AG04449 (cell line): ENCODE data around the gene TCAP.

Source experiments
- CTCF ChIA-PET: fragments of 350-600 bp; formaldehyde crosslinking; extraction: SDS; loops from one replicate; lab custom pipeline; 2021; ENCODE audit warnings: antibody characterized with exemption; lab: Yijun Ruan, JAX
- POLR2A ChIA-PET: fragments of 400-600, 350-600 bp; formaldehyde crosslinking; extraction: SDS; loops from one replicate; lab custom pipeline; 2020; ENCODE audit warnings: antibody characterized with exemption, inconsistent platforms; lab: Yijun Ruan, JAX
- DNase-seq: peaks from one replicate; pipeline ENCODE4 v3.0.0-alpha.2; 2010; ENCODE audit warnings: low read depth, low spot score
- H3K4me3 ChIP-seq: 2 replicates; pipeline ENCODE4 v1.5.1; 2011; ENCODE audit warnings: low read depth, mild to moderate bottlenecking, control low read depth, low read length
- TF ChIP-seq, protein P1 (sequence below): IDR thresholded peaks from one replicate; pipeline ENCODE4 v1.5.1; 2011; ENCODE audit warnings: mild to moderate bottlenecking, moderate library complexity, low read length, control low read depth, inconsistent platforms; ENCODE audit not compliant: insufficient read depth; ENCODE audit errors: missing control alignments

Gene TCAP

DNA sequence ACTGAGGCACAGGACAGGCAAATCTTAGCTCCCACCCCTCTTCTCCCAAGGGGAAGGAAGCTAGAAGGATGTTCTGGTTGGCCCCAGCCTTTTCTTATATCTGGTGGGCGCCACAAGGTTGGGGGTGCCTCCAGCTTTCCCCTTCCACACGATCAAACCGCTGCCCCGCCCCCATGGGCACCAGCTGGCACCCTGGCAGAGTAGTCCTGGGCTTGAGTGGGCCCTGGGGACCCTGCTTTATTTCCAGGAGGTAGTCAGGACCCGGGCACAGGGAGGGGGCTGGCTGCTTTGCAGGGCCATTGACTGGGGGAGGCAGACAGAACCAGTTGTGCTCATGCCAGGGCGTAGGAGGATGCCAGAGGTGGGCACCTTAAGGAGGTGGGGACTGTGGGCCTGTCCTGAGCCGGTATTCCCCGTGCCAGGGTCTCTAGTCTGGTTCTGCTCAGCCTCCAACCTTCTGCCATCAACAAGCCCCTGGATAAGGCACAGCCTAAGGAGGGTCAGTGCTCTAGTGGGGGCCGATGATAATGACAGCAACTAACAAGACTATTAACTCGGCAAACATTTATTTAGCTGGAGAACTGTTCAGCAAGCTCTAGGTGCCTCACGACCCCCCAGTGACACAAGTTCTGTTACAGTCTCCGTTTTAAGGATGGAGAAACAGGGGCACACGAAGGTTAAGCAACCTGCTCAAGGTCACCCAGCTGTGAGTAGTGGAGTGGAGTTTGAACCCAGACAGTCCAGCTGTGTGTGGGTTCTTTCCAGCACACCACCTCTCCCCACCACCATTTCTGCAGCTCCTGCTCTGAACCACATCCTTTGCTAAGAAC lies 46.0 kb upstream of the TCAP start:
- ChIA-PET CTCF (interaction anchor here (0.9 to 23.4 kb wide), 14 partner anchors 7 to 138 kb away, joined by 3 to 822 read pairs (median 46); partner anchors contain the start of genes ERBB2, MIEN1, NEUROD2 and PNMT), POLR2A (no interaction called here)
- peak overlapping the region; percentile 57 for H3K4me3 ChIP-seq
- no peak for DNase-seq
- TF ChIP-seq, protein P1, sequence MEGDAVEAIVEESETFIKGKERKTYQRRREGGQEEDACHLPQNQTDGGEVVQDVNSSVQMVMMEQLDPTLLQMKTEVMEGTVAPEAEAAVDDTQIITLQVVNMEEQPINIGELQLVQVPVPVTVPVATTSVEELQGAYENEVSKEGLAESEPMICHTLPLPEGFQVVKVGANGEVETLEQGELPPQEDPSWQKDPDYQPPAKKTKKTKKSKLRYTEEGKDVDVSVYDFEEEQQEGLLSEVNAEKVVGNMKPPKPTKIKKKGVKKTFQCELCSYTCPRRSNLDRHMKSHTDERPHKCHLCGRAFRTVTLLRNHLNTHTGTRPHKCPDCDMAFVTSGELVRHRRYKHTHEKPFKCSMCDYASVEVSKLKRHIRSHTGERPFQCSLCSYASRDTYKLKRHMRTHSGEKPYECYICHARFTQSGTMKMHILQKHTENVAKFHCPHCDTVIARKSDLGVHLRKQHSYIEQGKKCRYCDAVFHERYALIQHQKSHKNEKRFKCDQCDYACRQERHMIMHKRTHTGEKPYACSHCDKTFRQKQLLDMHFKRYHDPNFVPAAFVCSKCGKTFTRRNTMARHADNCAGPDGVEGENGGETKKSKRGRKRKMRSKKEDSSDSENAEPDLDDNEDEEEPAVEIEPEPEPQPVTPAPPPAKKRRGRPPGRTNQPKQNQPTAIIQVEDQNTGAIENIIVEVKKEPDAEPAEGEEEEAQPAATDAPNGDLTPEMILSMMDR = no peak

DNA sequence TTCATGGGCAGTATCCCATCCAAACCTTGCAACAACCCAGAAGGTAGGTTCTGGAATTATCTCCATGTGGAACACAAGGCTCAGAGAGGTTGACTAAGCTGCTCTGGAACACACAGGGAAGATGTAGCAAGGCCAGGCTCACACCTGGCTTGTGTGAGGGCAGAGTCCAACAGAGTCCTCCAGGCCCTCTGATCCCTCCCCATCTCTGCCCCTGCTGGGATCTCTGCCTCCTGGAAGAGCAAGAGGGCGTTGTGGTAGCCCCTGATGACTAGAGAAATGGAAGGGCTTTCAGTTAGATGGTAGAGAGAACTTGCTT lies 45.4 kb upstream of the TCAP start:
- TF ChIP-seq, protein P1 = no peak
- DNase-seq = no peak
- POLR2A ChIA-PET = no interaction called here
- no peak overlapping the region for H3K4me3 ChIP-seq
- CTCF ChIA-PET = interaction anchor here (0.9 to 23.4 kb wide), 16 partner anchors 7 to 138 kb away, joined by 3 to 822 read pairs (median 44); partner anchors contain the start of genes ERBB2, MIEN1, NEUROD2 and PNMT

DNA sequence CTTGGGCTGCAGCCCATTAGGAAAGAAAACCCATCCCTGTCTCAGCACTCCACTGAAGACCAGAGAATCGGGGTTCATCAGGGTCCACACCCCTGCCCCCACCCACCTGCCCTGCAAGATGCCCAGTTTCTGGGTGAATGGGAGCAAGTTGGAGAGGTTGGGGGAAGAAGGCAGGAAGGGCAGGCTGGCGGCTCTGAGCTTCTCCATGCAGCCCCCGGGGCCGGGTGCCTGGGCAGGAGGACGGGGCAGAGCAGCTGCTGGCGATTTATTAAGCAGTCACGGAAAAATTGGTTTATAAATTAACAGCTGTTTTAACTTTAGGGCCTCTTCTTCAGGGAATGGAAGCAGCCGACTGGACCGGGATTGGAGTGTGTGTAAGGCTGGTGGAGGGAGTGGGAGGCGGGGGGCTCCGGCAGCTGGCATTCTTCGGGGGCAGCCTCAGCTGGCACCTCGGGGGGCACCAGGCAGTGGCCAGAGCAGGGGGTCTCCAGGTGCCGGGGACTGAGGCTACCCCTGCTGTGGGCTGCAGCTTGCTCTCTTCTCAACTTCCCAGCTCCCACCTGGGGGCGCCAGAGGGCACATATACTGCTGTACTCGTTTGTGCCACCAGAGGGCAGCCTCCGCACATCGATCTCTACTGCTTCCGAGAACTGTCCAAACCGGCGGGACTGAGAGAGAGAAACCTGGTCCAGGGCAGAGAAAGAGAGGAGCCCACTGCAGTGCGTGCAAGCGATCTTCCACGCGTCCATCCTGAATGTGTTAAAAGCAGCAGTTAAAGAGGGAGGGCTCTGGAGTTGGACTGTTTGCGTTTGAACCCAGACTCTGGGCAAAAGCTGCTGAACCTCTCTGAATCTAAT lies 43.4 kb upstream of the TCAP start:
- POLR2A ChIA-PET = interaction anchor here (0.5 to 1.2 kb wide), 2 partner anchors 71 to 329 kb away, joined by 3 read pairs; no protein-coding TSS in a partner anchor
- TF ChIP-seq, protein P1 = peak; percentile 100
- peak overlapping the region; percentile 8; the same call in 1 of the 2 replicates for H3K4me3 ChIP-seq

DNA sequence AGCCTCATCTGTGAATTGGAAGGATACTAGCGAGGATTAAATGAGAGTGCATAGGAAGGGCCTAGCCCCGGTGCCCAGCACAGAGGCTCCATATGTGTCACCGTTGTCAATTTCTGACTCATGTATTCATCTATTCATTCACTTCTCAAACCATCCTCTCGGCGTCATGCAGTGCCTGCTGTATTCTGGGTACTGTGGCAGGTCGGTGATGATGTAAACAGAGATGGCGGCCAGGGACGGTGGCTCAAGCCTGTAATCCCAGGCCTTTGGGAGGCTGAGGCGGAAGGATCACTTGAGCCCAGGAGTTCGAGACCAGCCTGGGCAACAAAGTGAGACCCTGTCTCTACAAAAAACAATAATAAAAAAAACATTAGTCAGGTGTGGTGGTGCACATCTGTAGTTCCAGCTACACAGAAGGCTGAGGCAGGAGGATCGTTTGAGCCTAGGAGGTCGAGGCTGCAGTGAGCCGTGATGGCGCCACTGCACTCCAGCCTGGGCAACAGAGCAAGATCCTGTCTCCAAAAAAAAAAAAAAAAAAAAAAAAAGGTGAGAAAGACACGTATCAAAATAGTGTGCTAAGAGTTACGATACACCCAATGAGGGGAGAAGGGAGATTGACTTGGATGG lies 42.7 kb upstream of the TCAP start:
- ChIA-PET CTCF (interaction anchor here (0.9 to 23.4 kb wide), 48 partner anchors 10 to 416 kb away, joined by 3 to 822 read pairs (median 9); partner anchors contain the start of genes ERBB2, MIEN1, NEUROD2 and PGAP3), POLR2A (no interaction called here)
- peak overlapping the region; percentile 8; the same call in 1 of the 2 replicates for H3K4me3 ChIP-seq
- no peak for DNase-seq
- TF ChIP-seq, protein P1 = no peak

More for the DNA sequence above, 43.4 kb upstream of the TCAP start:
- CTCF ChIA-PET = interaction anchor here (0.6 to 23.4 kb wide), 64 partner anchors 9 to 413 kb away, joined by 3 to 822 read pairs (median 6); partner anchors contain the start of genes ERBB2, MIEN1, NEUROD2 and PGAP3
- DNase-seq = no peak

DNA sequence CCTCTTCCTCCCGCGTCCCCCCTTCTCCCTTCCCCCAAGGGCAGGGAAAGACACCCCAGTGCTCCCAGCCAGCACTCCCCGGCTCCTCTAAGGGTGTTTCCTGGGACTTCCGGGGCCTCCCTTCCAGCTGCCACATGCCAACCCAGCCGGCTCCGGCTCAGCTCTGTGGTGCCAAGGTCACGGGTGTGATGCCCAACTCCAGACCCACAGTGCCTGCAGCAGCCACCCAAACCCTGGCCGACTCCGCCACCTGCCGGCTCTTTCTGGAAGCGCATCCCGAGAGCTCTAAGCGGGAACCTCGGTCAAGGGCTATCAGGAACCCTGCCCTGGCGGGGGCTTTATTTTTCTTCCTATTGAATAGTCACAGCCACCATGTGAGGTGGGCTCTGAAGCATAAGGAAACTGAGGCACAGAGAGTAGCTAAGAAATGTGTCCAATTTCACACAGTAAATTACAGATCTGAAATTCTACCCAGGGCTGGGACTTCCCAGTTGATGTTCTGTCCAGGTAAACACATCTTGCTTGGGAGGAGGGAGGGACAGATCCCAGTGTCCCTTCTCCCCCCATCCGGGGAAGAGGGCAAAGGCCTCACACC lies 41.7 kb upstream of the TCAP start:
- ChIA-PET CTCF (interaction anchor here (0.6 to 23.4 kb wide), 38 partner anchors 11 to 417 kb away, joined by 3 to 822 read pairs (median 10); partner anchors contain the start of genes ERBB2, MIEN1, NEUROD2 and PGAP3), POLR2A (interaction anchor here (1.0 kb wide), 1 partner anchor 9 kb away, joined by 3 read pairs; no protein-coding TSS in a partner anchor)
- TF ChIP-seq, protein P1 = peak; percentile 90
- no peak for DNase-seq
- no peak overlapping the region for H3K4me3 ChIP-seq
